ENCODE data around the gene MRM2.

GRCh38 chr7:2220954-2221353 is 21.1 kb downstream of the MRM2 start:
- TF ChIP-seq CTCF (conservative IDR thresholded peaks at IDR 0.05) (no peak), ZFX (IDR thresholded peaks at IDR 0.05) (no peak)

All from C4-2B (cell line).